ENCODE results near the gene CUX1. TPM values are rescaled to one million over a fixed set of nuclear protein-coding genes. Genes with fewer than 3 reads are reported as not detected.

Gene CUX1
- total and polyA plus RNA-seq, 10 of the 15 experiments (the other 5 are each of a cell fraction or from before 2014, with no cell fraction given): 6.1 to 48.6 (median 25.9) TPM

DNA sequence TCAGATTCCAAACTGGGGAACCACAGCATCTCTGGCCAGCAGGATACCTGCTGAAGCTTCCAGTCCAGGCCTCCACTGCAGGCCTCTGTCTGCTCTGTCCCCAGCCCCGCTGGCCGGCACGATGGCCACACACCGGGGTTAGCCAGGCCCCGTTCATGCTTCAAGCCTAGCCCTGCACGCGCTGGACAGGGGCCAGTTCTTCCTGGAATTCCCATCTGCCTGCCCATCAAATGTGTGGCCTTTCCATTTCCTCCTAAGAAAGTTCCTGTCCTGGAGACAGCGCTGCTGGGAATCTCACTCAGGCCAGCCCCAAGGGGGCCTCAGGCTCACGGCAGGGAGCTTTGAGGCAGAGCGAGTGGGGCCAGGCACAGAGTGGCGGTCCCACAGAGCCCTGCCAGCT is 487.2 kb downstream of the CUX1 start:
- Histone ChIP-seq H3K4me3 (no peak overlapping the region), H2AFZ (ENCODE audit: control insufficient read depth, low read depth, low read length) (no peak overlapping the region), H3K27ac (ENCODE audit: control insufficient read depth, insufficient read depth) (peak overlapping the region; percentile 97), H3K9me3 (replicated peaks; ENCODE audit: control insufficient read depth, insufficient read depth, low read length) (peaks cover 2% of the 10 kb centered on the region; the same call in 2 of the 3 replicates), H3K36me3 (ENCODE audit: control insufficient read depth in 2 of 2, insufficient read depth in 2 of 2, low read length in 1 of 2) (peaks cover 11 to 24% of the 10 kb centered on the region in 2 experiments), H4K20me1 (ENCODE audit: control insufficient read depth, insufficient read depth) (no peaks in the 10 kb centered on the region), H3K9ac (ENCODE audit: control insufficient read depth, insufficient read depth, low read length) (no peak overlapping the region), H3K79me2 (ENCODE audit: control insufficient read depth, insufficient read depth, low read length) (peaks cover 18% of the 10 kb centered on the region), H3K4me1 (ENCODE audit: control insufficient read depth, insufficient read depth, low read length) (peaks cover 52% of the 10 kb centered on the region), H3K4me2 (ENCODE audit: control insufficient read depth, insufficient read depth) (peak overlapping the region; percentile 7; the same call in 1 of the 2 replicates), H3K27me3 (replicated peaks in 1 of 2; ENCODE audit: control insufficient read depth in 2 of 2, insufficient read depth in 2 of 2, low read length in 1 of 2) (no peaks in the 10 kb centered on the region)
- in situ Hi-C loops (cut with MboI): no loop called here
- FAIRE-seq (no peak), DNase-seq (ENCODE audit: low read depth, low spot score) (no peak), ATAC-seq (no peak)
- ChIA-PET POLR2A (interaction anchor here (0.5 to 3.4 kb wide), 2 partner anchors 17 to 560 kb away, joined by 3 to 34 read pairs; partner anchors contain the start of gene SH2B2), SMC1A (ENCODE audit: uncharacterized antibody, unreplicated experiment) (interaction anchor here (1.6 to 7.0 kb wide), 2 partner anchors 15 to 85 kb away, joined by 4 to 91 read pairs; partner anchors contain the start of gene SH2B2), RAD21 (ENCODE audit: unreplicated experiment) (interaction anchor here (2.0 to 7.2 kb wide), 3 partner anchors 9 to 25 kb away, joined by 7 to 121 read pairs (median 13); partner anchors contain the start of gene SH2B2), CTCF (interaction anchor here (6.8 kb wide), 1 partner anchor 16 kb away, joined by 62 read pairs; the partner anchor contains the start of gene SH2B2)
- no TSS peak for BruUV-seq (replicated peaks)
- WGBS (ENCODE audit: insufficient coverage, insufficient replicate concordance, low lambda C conversion rate, missing lambda C conversion rate): 98% methylated on average over 11 of the region's 11 CpGs
- intact Hi-C loops (cut with micrococcal nuclease; ENCODE audit: unreplicated experiment): no loop called here
- TF ChIP-seq, protein P1, sequence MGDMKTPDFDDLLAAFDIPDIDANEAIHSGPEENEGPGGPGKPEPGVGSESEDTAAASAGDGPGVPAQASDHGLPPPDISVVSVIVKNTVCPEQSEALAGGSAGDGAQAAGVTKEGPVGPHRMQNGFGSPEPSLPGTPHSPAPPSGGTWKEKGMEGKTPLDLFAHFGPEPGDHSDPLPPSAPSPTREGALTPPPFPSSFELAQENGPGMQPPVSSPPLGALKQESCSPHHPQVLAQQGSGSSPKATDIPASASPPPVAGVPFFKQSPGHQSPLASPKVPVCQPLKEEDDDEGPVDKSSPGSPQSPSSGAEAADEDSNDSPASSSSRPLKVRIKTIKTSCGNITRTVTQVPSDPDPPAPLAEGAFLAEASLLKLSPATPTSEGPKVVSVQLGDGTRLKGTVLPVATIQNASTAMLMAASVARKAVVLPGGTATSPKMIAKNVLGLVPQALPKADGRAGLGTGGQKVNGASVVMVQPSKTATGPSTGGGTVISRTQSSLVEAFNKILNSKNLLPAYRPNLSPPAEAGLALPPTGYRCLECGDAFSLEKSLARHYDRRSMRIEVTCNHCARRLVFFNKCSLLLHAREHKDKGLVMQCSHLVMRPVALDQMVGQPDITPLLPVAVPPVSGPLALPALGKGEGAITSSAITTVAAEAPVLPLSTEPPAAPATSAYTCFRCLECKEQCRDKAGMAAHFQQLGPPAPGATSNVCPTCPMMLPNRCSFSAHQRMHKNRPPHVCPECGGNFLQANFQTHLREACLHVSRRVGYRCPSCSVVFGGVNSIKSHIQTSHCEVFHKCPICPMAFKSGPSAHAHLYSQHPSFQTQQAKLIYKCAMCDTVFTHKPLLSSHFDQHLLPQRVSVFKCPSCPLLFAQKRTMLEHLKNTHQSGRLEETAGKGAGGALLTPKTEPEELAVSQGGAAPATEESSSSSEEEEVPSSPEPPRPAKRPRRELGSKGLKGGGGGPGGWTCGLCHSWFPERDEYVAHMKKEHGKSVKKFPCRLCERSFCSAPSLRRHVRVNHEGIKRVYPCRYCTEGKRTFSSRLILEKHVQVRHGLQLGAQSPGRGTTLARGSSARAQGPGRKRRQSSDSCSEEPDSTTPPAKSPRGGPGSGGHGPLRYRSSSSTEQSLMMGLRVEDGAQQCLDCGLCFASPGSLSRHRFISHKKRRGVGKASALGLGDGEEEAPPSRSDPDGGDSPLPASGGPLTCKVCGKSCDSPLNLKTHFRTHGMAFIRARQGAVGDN (IDR thresholded peaks at IDR 0.05): no peak
- no peak for TF ChIP-seq JUNB (IDR thresholded peaks at IDR 0.05)
- no peak for TF ChIP-seq ZBTB40 (IDR thresholded peaks at IDR 0.05; ENCODE audit: borderline replicate concordance)
- no peak for TF ChIP-seq JUND (IDR thresholded peaks at IDR 0.05; ENCODE audit: low read depth, low read length)
- TF ChIP-seq, protein P2, sequence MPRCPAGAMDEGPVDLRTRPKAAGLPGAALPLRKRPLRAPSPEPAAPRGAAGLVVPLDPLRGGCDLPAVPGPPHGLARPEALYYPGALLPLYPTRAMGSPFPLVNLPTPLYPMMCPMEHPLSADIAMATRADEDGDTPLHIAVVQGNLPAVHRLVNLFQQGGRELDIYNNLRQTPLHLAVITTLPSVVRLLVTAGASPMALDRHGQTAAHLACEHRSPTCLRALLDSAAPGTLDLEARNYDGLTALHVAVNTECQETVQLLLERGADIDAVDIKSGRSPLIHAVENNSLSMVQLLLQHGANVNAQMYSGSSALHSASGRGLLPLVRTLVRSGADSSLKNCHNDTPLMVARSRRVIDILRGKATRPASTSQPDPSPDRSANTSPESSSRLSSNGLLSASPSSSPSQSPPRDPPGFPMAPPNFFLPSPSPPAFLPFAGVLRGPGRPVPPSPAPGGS (IDR thresholded peaks at IDR 0.05; ENCODE audit: borderline replicate concordance, insufficient read depth, low read depth, low read length, poor library complexity, severe bottlenecking): no peak
- TF ChIP-seq IRF4 (IDR thresholded peaks at IDR 0.05; ENCODE audit: low read depth, low read length): no peak
- TF ChIP-seq DPF2 (IDR thresholded peaks at IDR 0.05): no peak
- no peak for TF ChIP-seq SPI1 (IDR thresholded peaks at IDR 0.05; ENCODE audit: borderline replicate concordance, insufficient read depth, low read depth, low read length)
- no peak for TF ChIP-seq BCL11A (IDR thresholded peaks at IDR 0.05; ENCODE audit: low read depth, low read length)
- TF ChIP-seq, protein P3, sequence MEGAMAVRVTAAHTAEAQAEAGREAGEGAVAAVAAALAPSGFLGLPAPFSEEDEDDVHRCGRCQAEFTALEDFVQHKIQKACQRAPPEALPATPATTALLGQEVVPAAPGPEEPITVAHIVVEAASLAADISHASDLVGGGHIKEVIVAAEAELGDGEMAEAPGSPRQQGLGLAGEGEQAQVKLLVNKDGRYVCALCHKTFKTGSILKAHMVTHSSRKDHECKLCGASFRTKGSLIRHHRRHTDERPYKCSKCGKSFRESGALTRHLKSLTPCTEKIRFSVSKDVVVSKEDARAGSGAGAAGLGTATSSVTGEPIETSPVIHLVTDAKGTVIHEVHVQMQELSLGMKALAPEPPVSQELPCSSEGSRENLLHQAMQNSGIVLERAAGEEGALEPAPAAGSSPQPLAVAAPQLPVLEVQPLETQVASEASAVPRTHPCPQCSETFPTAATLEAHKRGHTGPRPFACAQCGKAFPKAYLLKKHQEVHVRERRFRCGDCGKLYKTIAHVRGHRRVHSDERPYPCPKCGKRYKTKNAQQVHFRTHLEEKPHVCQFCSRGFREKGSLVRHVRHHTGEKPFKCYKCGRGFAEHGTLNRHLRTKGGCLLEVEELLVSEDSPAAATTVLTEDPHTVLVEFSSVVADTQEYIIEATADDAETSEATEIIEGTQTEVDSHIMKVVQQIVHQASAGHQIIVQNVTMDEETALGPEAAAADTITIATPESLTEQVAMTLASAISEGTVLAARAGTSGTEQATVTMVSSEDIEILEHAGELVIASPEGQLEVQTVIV (IDR thresholded peaks at IDR 0.05; ENCODE audit: borderline replicate concordance, partially characterized antibody): no peak
- no peak for TF ChIP-seq SUPT20H (IDR thresholded peaks at IDR 0.05; ENCODE audit: borderline replicate concordance, control insufficient read depth, low read depth, low read length)
